Measurements from ENCODE around the gene KIF20B.
"Not testable (repeated sequence)": the region's sequence is repeated elsewhere in the genome, so short reads cannot be mapped to it uniquely, and the experiment has no call there.

The KIF20B gene

DNA sequence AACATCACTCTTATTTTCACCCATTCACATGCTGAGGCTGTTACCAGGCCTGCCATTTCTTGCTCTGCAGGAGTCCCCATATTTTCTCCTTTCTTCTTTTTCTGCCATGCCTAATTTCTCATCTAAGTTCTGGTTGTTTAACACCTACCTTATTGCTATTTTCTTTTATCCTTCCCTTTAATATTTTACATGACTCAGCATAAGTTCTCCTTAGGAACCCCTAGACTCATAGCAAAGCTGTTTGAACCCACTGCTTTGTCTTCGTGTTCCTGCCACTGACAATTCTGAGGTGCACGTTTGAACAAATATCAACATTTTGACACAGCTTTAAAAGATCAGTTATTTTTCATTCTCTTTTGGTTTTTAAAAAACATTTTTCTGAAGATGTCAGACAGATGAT, 98.2 kb downstream of the KIF20B start:
- Histone ChIP-seq H3K9me3 (ENCODE audit: low read depth, low read length) (no peaks in the 10 kb centered on the region), H3K36me3 (ENCODE audit: insufficient read depth, low read length) (no peaks in the 10 kb centered on the region), H3K27ac (no peak overlapping the region), H3K9ac (ENCODE audit: insufficient read length) (no peak overlapping the region), H3K4me3 (no peak overlapping the region)
- DNase-seq (ENCODE audit: low read depth, low spot score) = no peak
- TF ChIP-seq FOXP2 (optimal IDR thresholded peaks at IDR 0.05; ENCODE audit: control extremely low read depth, extremely low read length, insufficient read depth) (no peak), POLR2AphosphoS5 (IDR thresholded peaks at IDR 0.05; ENCODE audit: borderline replicate concordance, low read depth, low read length) (no peak), EZH2 (IDR thresholded peaks at IDR 0.05) (no peak)

- Histone ChIP-seq H3K4me3 (no peak overlapping the region), H3K36me3 (ENCODE audit: insufficient read depth, low read length) (no peaks in the 10 kb centered on the region), H3K9me3 (ENCODE audit: low read depth, low read length) (no peaks in the 10 kb centered on the region), H3K9ac (ENCODE audit: insufficient read length) (no peak overlapping the region), H3K27ac (no peak overlapping the region)
- TF ChIP-seq FOXP2 (optimal IDR thresholded peaks at IDR 0.05; ENCODE audit: control extremely low read depth, extremely low read length, insufficient read depth) = no peak
- TF ChIP-seq POLR2AphosphoS5 (IDR thresholded peaks at IDR 0.05; ENCODE audit: borderline replicate concordance, low read depth, low read length) = no peak
- TF ChIP-seq EZH2 (IDR thresholded peaks at IDR 0.05) = no peak
- DNase-seq (ENCODE audit: low read depth, low spot score) = no peak
Observed at GRCh38 chr10:89805599-89806013, 104.2 kb downstream of the KIF20B start.

DNA sequence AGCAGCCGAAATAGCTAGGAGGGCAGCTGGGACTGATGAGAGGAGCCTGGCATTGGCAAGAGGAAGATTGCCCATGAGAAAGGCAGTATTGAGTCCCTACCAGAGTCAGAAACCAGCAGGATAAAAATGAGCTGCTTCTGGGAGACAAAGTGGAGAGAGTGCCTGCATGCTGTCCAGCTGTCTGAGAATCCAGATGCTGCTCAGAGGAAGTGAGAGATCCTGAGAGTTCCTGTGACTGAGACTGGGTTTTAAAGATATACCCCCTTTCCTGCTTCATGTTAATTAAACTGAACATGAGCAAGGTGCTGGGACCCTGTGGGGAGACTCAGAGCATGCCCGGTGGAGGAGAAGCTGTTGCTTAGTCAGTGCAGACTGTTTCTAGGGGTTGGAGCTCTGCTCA, 107.5 kb downstream of the KIF20B start:
- H3K36me3 ChIP-seq (ENCODE audit: insufficient read depth, low read length) = no peaks in the 10 kb centered on the region
- TF ChIP-seq POLR2AphosphoS5 (IDR thresholded peaks at IDR 0.05; ENCODE audit: borderline replicate concordance, low read depth, low read length) = no peak
- TF ChIP-seq FOXP2 (optimal IDR thresholded peaks at IDR 0.05; ENCODE audit: control extremely low read depth, extremely low read length, insufficient read depth) = no peak
- TF ChIP-seq EZH2 (IDR thresholded peaks at IDR 0.05) = no peak
- H3K4me3 ChIP-seq = no peak overlapping the region
- no peaks in the 10 kb centered on the region for H3K9me3 ChIP-seq (ENCODE audit: low read depth, low read length)
- H3K27ac ChIP-seq = no peak overlapping the region
- DNase-seq (ENCODE audit: low read depth, low spot score) = no peak
- no peak overlapping the region for H3K9ac ChIP-seq (ENCODE audit: insufficient read length)

- Histone ChIP-seq H3K36me3 (ENCODE audit: insufficient read depth, low read length) (no peaks in the 10 kb centered on the region), H3K27ac (no peak overlapping the region), H3K9ac (ENCODE audit: insufficient read length) (no peak overlapping the region), H3K4me3 (no peak overlapping the region), H3K9me3 (ENCODE audit: low read depth, low read length) (no peaks in the 10 kb centered on the region)
- TF ChIP-seq EZH2 (IDR thresholded peaks at IDR 0.05) (no peak), FOXP2 (optimal IDR thresholded peaks at IDR 0.05; ENCODE audit: control extremely low read depth, extremely low read length, insufficient read depth) (no peak), POLR2AphosphoS5 (IDR thresholded peaks at IDR 0.05; ENCODE audit: borderline replicate concordance, low read depth, low read length) (no peak)
- no peak for DNase-seq (ENCODE audit: low read depth, low spot score)
Observed at GRCh38 chr10:89809766-89810165, 108.4 kb downstream of the KIF20B start.

DNA sequence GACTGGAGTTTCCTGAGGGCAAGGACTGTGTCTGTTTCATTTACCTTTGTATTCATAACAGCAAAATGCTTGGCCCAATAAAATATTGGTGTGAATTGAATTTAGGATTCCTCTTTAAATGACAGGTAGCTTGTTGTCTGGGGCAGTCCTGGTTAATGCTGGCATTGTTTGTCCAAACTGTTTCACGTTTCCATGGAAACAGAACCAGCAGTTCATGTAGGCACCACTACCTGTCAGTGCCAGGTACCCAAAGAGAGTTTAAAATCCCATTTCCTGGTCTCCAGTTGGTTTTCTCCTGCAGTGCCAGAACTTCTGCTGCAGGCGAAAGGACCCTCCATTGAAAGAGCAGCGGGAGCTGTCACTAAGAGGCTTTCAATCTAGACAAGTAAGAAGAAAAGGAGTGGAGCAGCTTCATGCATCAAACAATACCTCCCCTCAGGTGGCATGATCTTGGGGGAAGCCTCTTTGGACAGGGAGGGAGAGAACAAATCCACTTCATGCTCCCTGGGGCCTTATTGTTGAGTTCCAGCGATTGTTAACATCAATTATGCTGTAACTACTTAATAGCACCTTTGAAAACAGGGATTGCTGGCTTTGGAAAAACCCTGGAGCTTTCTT, 109.6 kb downstream of the KIF20B start:
- TF ChIP-seq FOXP2 (optimal IDR thresholded peaks at IDR 0.05; ENCODE audit: control extremely low read depth, extremely low read length, insufficient read depth) (no peak), POLR2AphosphoS5 (IDR thresholded peaks at IDR 0.05; ENCODE audit: borderline replicate concordance, low read depth, low read length) (no peak), EZH2 (IDR thresholded peaks at IDR 0.05) (no peak)
- Histone ChIP-seq H3K4me3 (no peak overlapping the region), H3K9me3 (ENCODE audit: low read depth, low read length) (no peaks in the 10 kb centered on the region), H3K9ac (ENCODE audit: insufficient read length) (no peak overlapping the region), H3K27ac (no peak overlapping the region), H3K36me3 (ENCODE audit: insufficient read depth, low read length) (no peaks in the 10 kb centered on the region)
- DNase-seq (ENCODE audit: low read depth, low spot score) = no peak

DNA sequence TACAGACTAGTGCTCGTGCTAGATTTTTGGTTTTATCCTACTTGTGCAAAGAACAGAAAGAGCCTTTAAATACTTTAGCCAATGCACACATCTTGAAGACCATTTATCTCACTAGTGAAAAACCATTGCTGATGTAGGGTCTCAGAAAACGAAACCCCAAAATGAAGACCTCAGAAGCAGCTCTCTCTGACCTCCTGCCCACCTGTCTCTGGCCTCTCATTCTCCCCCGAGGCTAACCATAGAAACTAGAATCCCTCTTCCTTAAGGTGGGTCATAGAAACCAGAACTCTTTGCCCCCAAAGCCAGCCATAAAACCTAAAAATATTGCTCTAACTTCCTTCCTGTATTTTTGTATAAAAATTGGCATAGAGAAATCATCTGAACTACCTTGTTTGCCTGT, 112.2 kb downstream of the KIF20B start:
- no peak for DNase-seq (ENCODE audit: low read depth, low spot score)
- H3K9ac ChIP-seq (ENCODE audit: insufficient read length) = no peak overlapping the region
- TF ChIP-seq FOXP2 (optimal IDR thresholded peaks at IDR 0.05; ENCODE audit: control extremely low read depth, extremely low read length, insufficient read depth) = no peak
- TF ChIP-seq POLR2AphosphoS5 (IDR thresholded peaks at IDR 0.05; ENCODE audit: borderline replicate concordance, low read depth, low read length) = no peak
- TF ChIP-seq EZH2 (IDR thresholded peaks at IDR 0.05) = no peak
- H3K27ac ChIP-seq = no peak overlapping the region
- no peaks in the 10 kb centered on the region for H3K9me3 ChIP-seq (ENCODE audit: low read depth, low read length)
- H3K4me3 ChIP-seq = no peak overlapping the region
- H3K36me3 ChIP-seq (ENCODE audit: insufficient read depth, low read length) = no peaks in the 10 kb centered on the region

- Histone ChIP-seq H3K9ac (ENCODE audit: insufficient read length) (no peak overlapping the region), H3K4me3 (no peak overlapping the region), H3K9me3 (ENCODE audit: low read depth, low read length) (no peaks in the 10 kb centered on the region), H3K27ac (no peak overlapping the region), H3K36me3 (ENCODE audit: insufficient read depth, low read length) (no peaks in the 10 kb centered on the region)
- TF ChIP-seq EZH2 (IDR thresholded peaks at IDR 0.05) = no peak
- TF ChIP-seq POLR2AphosphoS5 (IDR thresholded peaks at IDR 0.05; ENCODE audit: borderline replicate concordance, low read depth, low read length) = no peak
- TF ChIP-seq FOXP2 (optimal IDR thresholded peaks at IDR 0.05; ENCODE audit: control extremely low read depth, extremely low read length, insufficient read depth) = no peak
- DNase-seq (ENCODE audit: low read depth, low spot score) = no peak
Observed at GRCh38 chr10:89814278-89814677, 112.9 kb downstream of the KIF20B start.

DNA sequence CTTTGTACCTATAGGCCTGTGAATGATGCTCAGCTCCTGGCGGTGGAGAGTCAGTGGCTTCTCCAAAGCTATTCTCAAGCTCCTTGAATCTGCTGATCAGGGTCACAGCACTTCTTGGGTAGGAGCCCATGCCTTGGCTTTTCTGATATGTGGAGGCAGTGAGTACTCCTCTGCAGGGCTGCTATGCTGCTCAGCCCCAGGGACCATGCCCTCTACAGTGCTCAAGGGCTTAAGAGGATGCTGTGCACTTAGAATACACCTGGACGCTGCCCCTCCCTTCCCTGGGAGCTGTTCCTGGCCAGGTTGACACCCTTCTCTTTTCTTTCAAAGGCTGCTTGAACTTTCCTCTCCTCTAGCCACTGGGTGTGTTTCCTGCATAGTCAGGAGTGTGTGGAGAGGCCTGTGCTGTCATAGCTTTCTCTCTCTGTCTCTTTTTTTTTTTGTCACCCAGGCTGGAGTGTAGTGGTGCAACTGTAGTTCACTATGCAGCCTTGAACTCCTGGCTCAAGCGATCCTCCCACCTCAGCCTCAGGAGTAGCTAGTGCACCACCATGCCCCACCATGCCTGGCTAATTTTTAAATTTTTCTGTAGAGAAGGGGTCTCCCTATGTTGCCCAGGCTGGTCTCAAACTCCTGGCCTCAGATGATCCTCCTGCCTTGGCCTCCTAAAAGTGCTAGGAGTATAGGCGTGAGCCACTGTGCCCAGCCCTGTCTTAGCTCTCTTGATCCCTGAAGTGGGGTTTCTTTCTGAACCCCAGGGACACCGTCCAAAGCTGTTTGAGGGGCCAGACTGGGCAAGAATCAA, 113.9 kb downstream of the KIF20B start:
- H3K4me3 ChIP-seq = no peak overlapping the region
- no peak overlapping the region for H3K9ac ChIP-seq (ENCODE audit: insufficient read length)
- H3K36me3 ChIP-seq (ENCODE audit: insufficient read depth, low read length) = no peaks in the 10 kb centered on the region
- H3K27ac ChIP-seq = no peak overlapping the region
- TF ChIP-seq EZH2 (IDR thresholded peaks at IDR 0.05) (no peak), FOXP2 (optimal IDR thresholded peaks at IDR 0.05; ENCODE audit: control extremely low read depth, extremely low read length, insufficient read depth) (no peak), POLR2AphosphoS5 (IDR thresholded peaks at IDR 0.05; ENCODE audit: borderline replicate concordance, low read depth, low read length) (no peak)
- no peak for DNase-seq (ENCODE audit: low read depth, low spot score)
- no peaks in the 10 kb centered on the region for H3K9me3 ChIP-seq (ENCODE audit: low read depth, low read length)

GRCh38 chr10:89819008-89819407, 117.6 kb downstream of the KIF20B start:
- not testable (repeated sequence) for H3K36me3 ChIP-seq (ENCODE audit: insufficient read depth, low read length); H3K9me3 ChIP-seq (ENCODE audit: low read depth, low read length); H3K9ac ChIP-seq (ENCODE audit: insufficient read length); H3K27ac ChIP-seq; DNase-seq (ENCODE audit: low read depth, low spot score); H3K4me3 ChIP-seq
